K562 (cell line): Measurements from ENCODE around the gene BPIFB2. TPM values are rescaled to one million over a fixed set of nuclear protein-coding genes. Genes with fewer than 3 reads are reported as not detected.

ENCODE experiments used
- CHD7 ChIP-seq: fragments of 200-600 bp; sonication (generic); IDR thresholded peaks from one replicate; pipeline ENCODE4 v1.6.1; 2012; ENCODE audit warnings: mild to moderate bottlenecking, low read depth, low read length, inconsistent platforms
- E2F1 ChIP-seq: sonication (generic); formaldehyde crosslinking; IDR thresholded peaks from 2 replicates; pipeline ENCODE4 v1.8.1; 2023; ENCODE audit warnings: mild to moderate bottlenecking, missing genetic modification reagents, moderate library complexity
- NR1H2 ChIP-seq: sonication (generic); formaldehyde crosslinking; IDR thresholded peaks from 2 replicates; pipeline ENCODE4 v1.4.0; 2020; ENCODE audit warnings: mild to moderate bottlenecking, missing genetic modification reagents
- NR2C1 ChIP-seq, 2 experiments: fragments of 450-650 bp; IDR thresholded peaks; 2 replicates each; pipeline ENCODE4 v1.6.1; 2017; ENCODE audit warnings: mild to moderate bottlenecking in 2 of 2, antibody characterized with exemption in 1 of 2, inconsistent platforms in 1 of 2, missing compliant biosample characterization in 1 of 2, missing genetic modification characterization in 1 of 2
- ZNF274 ChIP-seq: IDR thresholded peaks from 2 replicates; pipeline ENCODE4 v1.6.1; 2011; ENCODE audit warnings: low read depth, mild to moderate bottlenecking, low read length, moderate library complexity, borderline replicate concordance
- polyA plus RNA-seq, 8 experiments: library from polyadenylated mRNA; depleted of rRNA in 4 of 8; stranded (reverse) in 5 of 8; unstranded in 3 of 8; fragments of >200 nt; fragmentation: Nextera tagmentation in 2 of 8; fragmentation: Illumina TruSeq in 1 of 8; extraction: Ambion mirVana in 2 of 8; extraction: Trizol in 1 of 8; gene quantifications; 2 replicates each; pipeline versions ENCODE4 v1.2.1 to v1.2.3, GENCODE V29; 2011 to 2014; ENCODE audit warnings: inconsistent platforms in 1 of 8, missing spikeins in 1 of 8
- total RNA-seq, 7 experiments: library from RNA; depleted of rRNA in 6 of 7; stranded (reverse); fragments of >200 nt in 6 of 7; fragmentation: Illumina TruSeq in 2 of 7; extraction: Trizol in 2 of 7; gene quantifications; 2 replicates each; pipeline versions ENCODE4 v1.2.1 to v1.2.3, GENCODE V29; 2011 to 2021; ENCODE audit warnings: low replicate concordance in 1 of 7

Gene BPIFB2
- total and polyA plus RNA-seq, 9 of the 15 experiments (the other 6 are each of a cell fraction or from before 2014, with no cell fraction given): not detected

DNA sequence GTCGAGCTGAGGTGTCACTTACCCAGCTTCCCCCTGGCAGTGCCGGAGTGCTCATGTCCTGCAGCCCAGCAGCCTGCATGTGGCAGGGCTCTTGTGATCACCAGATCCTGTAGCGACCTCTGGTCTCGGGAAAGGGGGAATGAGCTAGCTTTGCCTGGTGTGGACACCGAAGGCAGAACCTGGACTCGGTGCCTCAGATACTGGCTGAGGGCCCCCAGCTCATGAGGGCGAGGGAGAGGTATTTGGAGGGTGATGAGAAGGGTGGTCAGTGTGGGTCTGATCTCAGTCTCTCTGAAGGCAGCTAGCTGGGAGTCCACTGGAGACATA is 29.5 kb upstream of the BPIFB2 start (continued):
- TF ChIP-seq CHD7: no peak
- TF ChIP-seq E2F1 (CRISPR knock-in tag): no peak
- TF ChIP-seq ZNF274: no peak
- TF ChIP-seq NR2C1 (IDR thresholded peaks at IDR 0.05): no peak
- TF ChIP-seq NR2C1 (tag; IDR thresholded peaks at IDR 0.05): no peak
- TF ChIP-seq NR1H2 (CRISPR knock-in tag): no peak
